ENCODE measurements around the gene ASTL. TPM values are rescaled to one million over a fixed set of nuclear protein-coding genes. Genes with fewer than 3 reads are reported as not detected.

ASTL gene
- total and polyA plus RNA-seq, 9 of the 15 experiments (the other 6 are each of a cell fraction or from before 2014, with no cell fraction given) = not detected

DNA sequence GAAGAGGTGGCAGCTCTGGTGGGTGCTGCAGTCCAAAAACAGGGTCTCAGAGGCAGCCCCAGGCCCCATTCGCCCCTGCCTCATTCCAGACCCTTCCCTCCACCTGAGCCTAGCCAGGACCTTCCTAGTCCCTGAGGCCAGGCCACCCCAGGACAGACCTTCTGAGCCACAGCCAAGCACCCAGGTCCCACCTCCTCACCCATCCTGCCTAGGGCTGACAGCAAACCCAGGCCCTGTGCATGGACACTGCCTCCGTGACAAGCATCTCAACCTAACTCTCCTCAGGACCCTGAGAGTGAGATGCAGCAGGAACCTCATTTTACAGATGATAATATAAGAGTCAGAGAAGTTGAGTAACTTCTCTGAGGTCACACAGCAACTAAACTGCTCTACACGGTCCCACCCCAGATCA lies 37.4 kb downstream of the ASTL start:
- Histone ChIP-seq H3K27me3 (ENCODE audit: control insufficient read depth in 2 of 2, insufficient read depth in 2 of 2, low read length in 2 of 2) (peaks cover 0 to 26% of the 10 kb centered on the region in 2 experiments; a peak in 3 of 5 replicates), H3K4me2 (ENCODE audit: insufficient read depth, low read length) (no peak overlapping the region), H4K20me1 (replicated peaks; ENCODE audit: control insufficient read depth, insufficient read depth, low read length) (peaks cover 3% of the 10 kb centered on the region; the same call in 1 of the 2 replicates), H3K79me2 (ENCODE audit: control insufficient read depth, insufficient read depth, low read length) (no peaks in the 10 kb centered on the region), H3K4me3 (no peak overlapping the region), H3K9me1 (ENCODE audit: control insufficient read depth, insufficient read depth, low read length) (no peaks in the 10 kb centered on the region), H3K9ac (ENCODE audit: insufficient read depth in 1 of 2, low read depth in 2 of 2, low read length in 2 of 2) (no peak overlapping the region), H3K9me3 (replicated peaks; ENCODE audit: control insufficient read depth, insufficient read depth, low read depth, low read length) (no peaks in the 10 kb centered on the region), H2AFZ (ENCODE audit: low read depth, low read length) (no peak overlapping the region), H3K36me3 (ENCODE audit: control insufficient read depth, insufficient read depth, low read length) (no peaks in the 10 kb centered on the region), H3K4me1 (replicated peaks in 1 of 2; ENCODE audit: control insufficient read depth in 2 of 2, insufficient read depth in 2 of 2, low read length in 2 of 2) (peaks cover 0 to 8% of the 10 kb centered on the region in 2 experiments; a peak in 1 of 5 replicates), H3K27ac (ENCODE audit: extremely low read depth, low read depth, low read length) (no peak overlapping the region)
- CTCF ChIA-PET (ENCODE audit: low intra/inter-chr PET ratio) = no interaction called here
- ATAC-seq = no peak
- FAIRE-seq = no peak
- intact Hi-C loops (cut with micrococcal nuclease) = no loop called here
- 2% methylated on average over 3 of the region's 3 CpGs for WGBS (ENCODE audit: insufficient coverage, low coverage, missing lambda C conversion rate)
- peak; percentile 57 for TF ChIP-seq RBM25 (IDR thresholded peaks at IDR 0.05; ENCODE audit: low read depth, low read length, severe bottlenecking)
- TF ChIP-seq FOXM1 (IDR thresholded peaks at IDR 0.05; ENCODE audit: low read depth) = no peak
- no peak for TF ChIP-seq FOXM1 (CRISPR knock-in tag; IDR thresholded peaks at IDR 0.05; ENCODE audit: low read depth)
- TF ChIP-seq ZFP36 (IDR thresholded peaks at IDR 0.05; ENCODE audit: low read depth, low read length, partially characterized antibody) = peak; percentile 70
- TF ChIP-seq CTCF (IDR thresholded peaks at IDR 0.05 in 2 of 3, conservative IDR thresholded peaks at IDR 0.05 in 1 of 3; ENCODE audit: insufficient read depth in 2 of 3, low read depth in 1 of 3, low read length in 3 of 3) = no peak
- TF ChIP-seq KDM1A (IDR thresholded peaks at IDR 0.05) = peak; percentile 58 to 61; a peak in 3 of 4 replicates
- TF ChIP-seq MYC (IDR thresholded peaks at IDR 0.05; ENCODE audit: low read depth, low read length) = no peak
- TF ChIP-seq MYC (CRISPR knock-in tag; IDR thresholded peaks at IDR 0.05; ENCODE audit: borderline replicate concordance, low read depth) = no peak
- no peak for TF ChIP-seq TEAD2 (tag; IDR thresholded peaks at IDR 0.05)
- peak; percentile 84 for TF ChIP-seq BCOR (IDR thresholded peaks at IDR 0.05)
- no peak for DNase-seq (ENCODE audit: extremely low read depth in 1 of 4, low spot score in 3 of 4)
- BruUV-seq (replicated peaks) = no TSS peak
- POLR2A ChIA-PET = interaction anchor here (0.5 to 1.6 kb wide), 2 partner anchors 8 to 42 kb away, joined by 3 to 6 read pairs; no protein-coding TSS in a partner anchor
- in situ Hi-C loops (cut with MboI) = no loop called here
